ENCODE measurements around the gene ADAMTS9.

Gene ADAMTS9

DNA sequence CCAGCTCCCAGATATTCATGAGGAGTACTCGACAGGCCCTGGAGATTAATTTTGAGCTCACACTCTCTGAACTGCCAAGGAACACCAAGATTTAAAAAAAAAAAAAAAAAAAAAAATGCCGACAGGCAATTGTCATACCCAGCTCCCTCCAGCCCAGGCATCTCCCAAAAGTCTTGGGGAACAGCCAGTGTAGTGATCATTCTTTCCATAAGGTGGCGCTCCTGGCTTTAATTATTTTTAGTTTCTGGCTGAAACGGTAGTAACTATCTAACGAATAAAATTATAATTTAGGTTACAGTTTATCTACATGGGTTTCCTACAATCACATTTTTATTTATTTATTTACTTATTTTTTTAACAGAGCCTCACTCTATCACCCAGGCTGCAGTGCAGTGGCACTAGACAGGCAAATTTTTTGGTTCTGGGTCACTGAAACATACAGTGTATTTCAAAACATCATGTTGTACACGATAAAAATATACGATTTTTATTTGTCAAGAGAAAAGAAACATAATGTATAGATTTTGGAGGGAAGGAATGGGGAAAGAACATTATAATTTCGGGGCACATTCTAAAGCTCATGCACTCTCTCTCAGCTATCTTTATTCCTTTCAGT is 157.3 kb downstream of the ADAMTS9 start:
- peak; percentile 3 for DNase-seq

GRCh38 chr3:64523324-64523723 is 164.5 kb downstream of the ADAMTS9 start:
- no peak for DNase-seq

GRCh38 chr3:64520334-64520733 is 167.5 kb downstream of the ADAMTS9 start:
- no peak for DNase-seq

DNA sequence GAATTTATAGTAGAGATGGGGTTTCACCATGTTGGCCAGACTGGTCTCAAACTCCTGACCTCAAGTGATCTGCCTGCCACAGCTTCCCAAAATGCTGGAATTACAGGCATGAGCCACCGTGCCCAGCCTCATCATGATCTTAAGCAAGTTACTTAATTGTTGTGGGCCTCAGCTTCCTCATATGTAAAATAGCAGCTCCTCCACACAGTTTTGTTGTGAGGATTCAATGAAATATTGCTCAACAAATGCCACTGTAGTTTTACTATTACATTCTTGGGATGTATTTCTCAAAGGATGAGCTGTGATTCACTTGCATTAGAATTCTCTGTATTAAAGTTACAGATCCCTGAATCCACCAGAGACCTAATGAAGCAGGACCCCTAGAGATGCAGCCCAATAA is 168.8 kb downstream of the ADAMTS9 start:
- no peak for DNase-seq

GRCh38 chr3:64518496-64518895 is 169.3 kb downstream of the ADAMTS9 start:
- DNase-seq, result no peak

DNA sequence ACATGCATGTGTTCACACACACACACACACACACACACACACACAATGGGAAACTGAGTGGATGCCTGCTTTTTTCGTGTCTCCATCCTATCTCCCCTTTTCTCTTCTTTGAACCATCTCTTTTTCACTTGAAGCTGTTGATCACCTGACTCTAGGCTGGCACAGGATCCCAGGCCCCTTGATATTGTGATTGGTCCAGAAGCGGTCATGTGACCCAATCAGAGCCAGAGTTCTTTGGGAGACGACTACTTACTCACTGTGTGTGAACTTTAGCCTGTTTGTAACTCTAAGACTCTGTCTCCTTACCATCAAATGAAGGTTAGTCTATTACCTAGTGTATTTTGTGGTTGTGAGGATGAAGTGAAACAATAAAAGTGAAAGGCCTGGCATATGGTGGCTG is 172.9 kb downstream of the ADAMTS9 start:
- DNase-seq, result no peak

- no peak for DNase-seq
Observed at GRCh38 chr3:64509206-64509605, 178.6 kb downstream of the ADAMTS9 start.

DNA sequence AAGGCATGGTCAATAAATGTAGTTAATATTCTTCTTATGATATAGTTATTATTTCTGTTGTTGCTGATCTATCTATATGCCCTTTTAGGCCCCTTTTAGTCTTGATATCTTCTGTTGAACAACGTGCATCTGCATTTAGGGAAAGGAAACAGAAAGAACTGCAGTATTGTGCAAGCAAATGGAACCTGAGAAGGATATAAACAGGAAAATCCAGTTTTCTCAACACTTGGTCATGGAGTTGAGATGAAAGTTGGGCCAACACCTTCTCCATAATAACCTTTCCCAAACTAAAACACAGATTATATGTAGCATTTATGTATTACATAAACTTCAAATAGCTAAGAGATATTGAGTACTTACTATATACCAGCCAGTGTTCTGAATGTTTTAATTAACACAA is 179.7 kb downstream of the ADAMTS9 start:
- DNase-seq, result no peak

- no peak for DNase-seq
Observed at GRCh38 chr3:64506255-64506654, 181.5 kb downstream of the ADAMTS9 start.

- peak; percentile 7 for DNase-seq
Observed at GRCh38 chr3:64505419-64505818, 182.4 kb downstream of the ADAMTS9 start.

GRCh38 chr3:64502284-64502683 is 185.5 kb downstream of the ADAMTS9 start:
- DNase-seq, result no peak

DNA sequence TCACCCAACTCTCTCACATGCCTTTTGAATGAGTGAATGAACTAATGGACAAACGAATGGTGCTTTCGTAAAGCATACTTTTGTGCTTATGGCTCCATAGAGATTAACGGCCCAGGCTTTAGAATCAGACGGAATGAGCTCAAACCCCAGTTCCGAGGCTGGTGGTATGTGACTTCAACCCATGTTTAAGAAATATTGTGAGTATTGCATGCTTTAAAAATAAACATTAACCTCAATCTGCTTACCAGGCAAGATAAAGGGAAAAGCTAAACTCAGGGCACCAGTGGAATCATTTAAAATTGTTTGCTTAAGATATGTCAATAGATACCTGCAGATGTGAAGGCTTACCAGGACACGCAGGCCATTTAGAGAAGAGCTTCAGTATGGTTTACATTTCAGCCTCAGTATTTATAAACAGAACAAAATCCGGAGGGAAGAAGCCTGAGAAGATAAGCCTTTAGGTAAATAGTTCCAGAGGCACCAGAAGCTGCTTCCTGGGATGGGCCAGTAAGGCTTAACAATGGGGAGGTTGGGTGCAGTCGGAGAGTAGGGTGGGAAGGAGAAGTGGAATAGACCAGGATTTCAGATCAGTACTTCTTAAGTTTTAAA is 186.4 kb downstream of the ADAMTS9 start:
- DNase-seq, result no peak

DNA sequence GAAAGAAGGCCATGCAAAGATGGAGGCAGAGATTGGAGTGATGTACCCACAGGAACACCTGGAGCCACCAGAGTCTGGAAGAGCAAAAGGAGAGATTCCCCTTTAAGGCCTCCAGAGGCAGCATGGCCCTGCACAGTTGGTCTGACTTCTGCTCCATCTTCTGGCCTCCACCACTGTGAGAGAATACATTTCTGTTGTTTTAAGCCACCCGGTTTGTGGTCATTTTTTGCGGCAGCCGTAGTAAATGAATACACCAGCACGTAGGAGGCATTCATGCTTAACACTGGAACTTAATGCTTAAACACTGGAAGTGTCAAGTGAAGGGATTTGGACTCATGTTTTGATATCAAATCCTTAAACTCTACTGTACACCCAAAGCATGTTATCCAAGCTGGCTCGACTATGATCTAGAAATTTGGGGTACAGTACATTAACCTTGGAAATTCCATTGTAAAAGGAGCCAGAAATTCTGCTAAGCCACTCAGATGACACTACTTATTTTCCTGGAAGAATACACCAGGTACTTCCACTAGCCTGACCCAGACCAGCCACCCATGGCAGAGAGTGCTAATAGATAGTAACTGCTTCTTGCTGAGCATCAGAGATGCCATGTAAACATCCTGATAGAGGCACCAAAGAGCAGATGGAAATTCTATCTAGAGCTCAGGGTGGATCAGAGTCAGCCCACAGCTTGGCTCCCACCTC is 190.9 kb downstream of the ADAMTS9 start:
- DNase-seq, result no peak

DNA sequence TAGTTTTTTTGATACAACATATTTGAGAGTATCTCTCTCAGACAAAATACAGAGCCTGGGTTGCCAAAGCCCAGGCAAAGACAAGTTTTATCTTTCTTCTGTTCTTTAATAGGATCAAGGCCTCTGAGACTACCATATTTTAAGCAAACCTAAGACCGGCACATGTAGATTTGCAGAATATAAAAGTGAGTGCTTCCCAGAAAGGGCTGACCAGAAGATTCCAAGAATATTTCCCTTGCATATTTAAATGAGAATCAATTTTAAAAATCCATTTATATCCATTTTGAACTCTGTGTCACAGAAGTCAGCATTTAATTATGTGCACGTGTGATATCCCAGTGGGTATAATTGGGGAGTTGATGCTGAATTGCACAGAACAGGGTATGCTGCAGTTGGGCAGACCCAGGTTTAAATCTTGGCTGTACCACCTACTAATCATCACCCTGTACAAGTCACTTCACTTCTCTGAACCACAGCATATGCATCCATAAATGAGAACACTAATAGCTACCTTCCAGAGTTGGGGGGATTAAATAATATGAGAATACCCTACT is 191.9 kb downstream of the ADAMTS9 start:
- no peak for DNase-seq

DNA sequence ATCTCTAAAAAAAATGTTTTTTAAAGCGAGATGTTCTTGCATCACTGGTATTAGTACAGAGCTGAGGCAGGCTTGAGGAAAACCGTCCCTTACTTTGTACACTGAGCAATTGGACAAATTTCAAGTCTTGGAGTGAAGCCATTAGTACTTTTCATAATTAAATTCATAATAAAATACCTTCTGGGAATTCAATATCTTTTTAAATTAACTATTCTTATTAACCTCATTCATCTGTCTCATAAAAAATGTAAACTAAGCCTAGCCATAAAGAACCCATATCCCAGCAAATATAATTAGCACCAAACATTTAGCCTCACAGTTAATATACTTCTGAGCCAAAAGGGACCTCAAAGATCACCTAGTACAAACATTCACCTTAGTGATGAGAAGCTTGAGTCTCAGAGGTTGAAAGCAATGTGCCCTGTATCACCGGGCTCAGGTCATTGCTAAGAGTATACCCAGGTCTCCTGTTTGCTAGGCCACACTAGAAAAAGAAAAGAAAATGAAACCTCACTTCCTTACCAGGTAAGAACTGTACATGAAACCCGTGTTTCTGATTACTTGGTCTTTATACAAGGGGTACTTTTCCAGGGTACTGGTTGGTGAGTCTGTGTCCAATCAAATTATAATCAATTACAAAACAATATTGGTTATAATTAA is 192.5 kb downstream of the ADAMTS9 start:
- DNase-seq, result no peak

DNA sequence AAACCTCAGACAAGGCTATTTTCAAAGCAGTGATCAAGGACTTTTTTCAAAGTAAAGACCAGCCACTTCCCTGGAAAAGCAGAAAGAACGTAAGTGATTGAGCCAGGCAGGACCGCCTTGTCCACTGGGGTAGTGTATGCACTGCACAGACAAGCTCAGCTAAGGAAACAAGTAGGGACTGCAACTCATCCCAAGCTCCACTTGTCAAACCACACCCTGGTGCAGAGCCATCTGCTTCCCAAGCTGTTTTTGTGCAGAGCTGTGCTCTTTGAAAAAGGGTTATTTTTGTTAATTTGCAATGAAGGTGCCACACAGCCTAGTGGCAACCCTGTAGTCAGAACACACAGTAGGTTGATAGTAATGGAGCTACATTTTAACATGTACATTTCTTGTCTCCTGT is 193.3 kb downstream of the ADAMTS9 start:
- no peak for DNase-seq

GRCh38 chr3:64493149-64493548 is 194.7 kb downstream of the ADAMTS9 start:
- no peak for DNase-seq

DNA sequence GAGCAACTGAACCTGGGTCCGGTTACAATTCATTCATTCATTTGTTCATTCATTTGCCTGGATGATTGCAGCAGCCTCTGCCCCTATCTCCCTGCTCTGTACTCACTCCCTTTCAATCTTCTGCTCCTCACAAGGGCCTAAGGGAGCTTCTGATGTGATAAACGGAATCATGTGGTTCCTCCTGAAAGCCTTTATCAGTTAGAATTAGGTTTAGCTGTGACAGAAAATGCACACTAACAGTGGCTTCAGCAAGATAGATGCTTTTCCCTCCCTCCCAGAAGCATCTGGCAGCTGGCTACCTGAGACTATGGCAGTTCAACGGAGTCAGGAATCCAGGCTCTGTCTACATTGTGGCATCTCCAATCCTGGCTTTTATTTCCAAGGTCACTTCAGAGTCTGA is 196.0 kb downstream of the ADAMTS9 start:
- DNase-seq, result no peak

DNA sequence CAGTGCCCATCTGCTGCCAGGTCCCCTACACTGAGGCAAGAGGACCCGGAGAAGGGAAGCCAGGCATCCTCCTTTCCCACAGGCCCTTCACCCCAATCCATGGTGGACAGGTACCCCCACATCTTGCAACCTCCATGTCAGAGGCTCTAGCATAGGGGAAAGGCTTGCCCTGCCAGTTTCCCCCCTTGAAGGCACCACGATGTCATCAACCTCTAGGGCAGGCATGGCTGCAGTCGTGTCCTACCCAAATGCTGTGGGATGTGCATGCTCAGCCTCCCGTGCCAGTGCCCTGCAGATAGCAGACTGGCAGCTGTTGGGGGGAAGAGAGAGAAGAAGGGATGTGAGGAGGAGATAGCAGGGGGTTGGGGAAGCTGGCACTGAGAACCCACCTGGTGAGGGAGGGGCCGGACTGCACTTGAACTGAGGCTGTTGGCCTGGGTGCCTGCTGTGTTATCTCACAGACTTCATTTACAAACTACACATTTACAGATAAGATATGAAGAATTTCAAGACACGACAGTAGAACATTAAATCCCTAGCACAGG is 197.5 kb downstream of the ADAMTS9 start:
- no peak for DNase-seq

- no peak for DNase-seq
Observed at GRCh38 chr3:64489361-64490044, 198.3 kb downstream of the ADAMTS9 start.

DNA sequence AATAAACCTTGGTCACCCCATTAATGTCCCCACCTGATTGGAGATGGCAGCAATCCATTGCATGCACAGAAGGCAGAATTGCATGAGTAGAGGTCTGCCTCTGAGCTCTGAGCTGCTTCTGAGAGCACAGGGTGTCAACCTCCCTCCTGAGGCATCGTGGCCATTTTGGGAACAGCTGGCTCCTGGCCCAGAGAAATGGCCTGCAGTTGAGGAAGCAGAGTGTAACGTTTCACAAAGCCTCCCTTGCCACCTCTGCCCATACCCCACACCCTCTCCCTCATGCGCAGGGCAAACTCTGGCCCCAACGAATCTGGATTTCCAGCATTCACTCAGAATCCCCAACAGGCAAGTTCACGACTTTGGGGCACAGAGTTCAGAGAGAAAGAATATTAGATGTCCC is 198.9 kb downstream of the ADAMTS9 start:
- no peak for DNase-seq

- DNase-seq, result peak; percentile 6
Observed at GRCh38 chr3:64484289-64484992, 203.4 kb downstream of the ADAMTS9 start.

All from GDM1 (cell line).